HUES48 (cell line): ENCODE measurements around the gene NFATC3.

Experiments used
- H3K27ac ChIP-seq: one replicate; pipeline ENCODE4 v1.7.0; 2013; ENCODE audit warnings: low read depth, low read length, inconsistent platforms
- H3K27me3 ChIP-seq: 2 replicates; pipeline ENCODE4 v1.6.1; 2013; ENCODE audit warnings: mild to moderate bottlenecking, low read length; ENCODE audit not compliant: control insufficient read depth, insufficient read depth
- H3K36me3 ChIP-seq: 2 replicates; pipeline ENCODE4 v1.6.1; 2013; ENCODE audit warnings: low read length; ENCODE audit not compliant: control insufficient read depth, insufficient read depth
- H3K4me1 ChIP-seq: 2 replicates; pipeline ENCODE4 v1.6.1; 2013; ENCODE audit warnings: mild to moderate bottlenecking, low read length; ENCODE audit not compliant: control insufficient read depth, insufficient read depth
- H3K4me3 ChIP-seq: 2 replicates; pipeline ENCODE4 v1.5.1; 2013; ENCODE audit warnings: mild to moderate bottlenecking, low read depth, low read length
- H3K9ac ChIP-seq: 2 replicates; pipeline ENCODE4 v1.6.1; 2013; ENCODE audit warnings: mild to moderate bottlenecking, low read depth, low read length, moderate library complexity
- H3K9me3 ChIP-seq: 2 replicates; pipeline ENCODE4 v1.6.1; 2013; ENCODE audit warnings: low read length; ENCODE audit not compliant: control insufficient read depth, insufficient read depth

The NFATC3 gene

GRCh38 chr16:68190081-68190480 lies 104.9 kb downstream of the NFATC3 start:
- Histone ChIP-seq H3K27me3 (no peaks in the 10 kb centered on the region), H3K9me3 (no peaks in the 10 kb centered on the region), H3K9ac (no peak overlapping the region), H3K4me3 (no peak overlapping the region), H3K27ac (no peak overlapping the region), H3K36me3 (peaks cover 44% of the 10 kb centered on the region), H3K4me1 (no peaks in the 10 kb centered on the region)

- no peaks in the 10 kb centered on the region for H3K27me3 ChIP-seq
- no peak overlapping the region for H3K9ac ChIP-seq
- no peaks in the 10 kb centered on the region for H3K9me3 ChIP-seq
- H3K27ac ChIP-seq: no peak overlapping the region
- no peak overlapping the region for H3K4me3 ChIP-seq
- H3K36me3 ChIP-seq: peaks cover 41% of the 10 kb centered on the region
- H3K4me1 ChIP-seq: no peaks in the 10 kb centered on the region
These were observed 105.8 kb downstream of the NFATC3 start for GRCh38 chr16:68190736-68191510.

GRCh38 chr16:68194251-68194650 lies 109.1 kb downstream of the NFATC3 start:
- no peaks in the 10 kb centered on the region for H3K4me1 ChIP-seq
- no peaks in the 10 kb centered on the region for H3K9me3 ChIP-seq
- H3K27me3 ChIP-seq: no peaks in the 10 kb centered on the region
- H3K36me3 ChIP-seq: peaks cover 30% of the 10 kb centered on the region
- H3K4me3 ChIP-seq: no peak overlapping the region
- H3K9ac ChIP-seq: no peak overlapping the region
- H3K27ac ChIP-seq: no peak overlapping the region

GRCh38 chr16:68197250-68197649 lies 112.1 kb downstream of the NFATC3 start:
- H3K27ac ChIP-seq: no peak overlapping the region
- no peak overlapping the region for H3K9ac ChIP-seq

GRCh38 chr16:68200088-68200783 lies 115.1 kb downstream of the NFATC3 start:
- no peaks in the 10 kb centered on the region for H3K27me3 ChIP-seq
- H3K36me3 ChIP-seq: no peaks in the 10 kb centered on the region
- no peaks in the 10 kb centered on the region for H3K9me3 ChIP-seq
- no peaks in the 10 kb centered on the region for H3K4me1 ChIP-seq
- H3K27ac ChIP-seq: no peak overlapping the region
- H3K9ac ChIP-seq: no peak overlapping the region
- no peak overlapping the region for H3K4me3 ChIP-seq

More at GRCh38 chr16:68197250-68197649, 112.1 kb downstream of the NFATC3 start:
- H3K9me3 ChIP-seq: no peaks in the 10 kb centered on the region
- peaks cover 7% of the 10 kb centered on the region; the same call in 1 of the 2 replicates for H3K36me3 ChIP-seq
- H3K4me1 ChIP-seq: no peaks in the 10 kb centered on the region
- H3K27me3 ChIP-seq: no peaks in the 10 kb centered on the region
- H3K4me3 ChIP-seq: no peak overlapping the region

- Histone ChIP-seq H3K9ac (no peak overlapping the region), H3K4me1 (no peaks in the 10 kb centered on the region), H3K27me3 (no peaks in the 10 kb centered on the region), H3K9me3 (no peaks in the 10 kb centered on the region), H3K27ac (no peak overlapping the region), H3K4me3 (no peak overlapping the region), H3K36me3 (no peaks in the 10 kb centered on the region)
These were observed 116.9 kb downstream of the NFATC3 start for GRCh38 chr16:68202091-68202519.

- Histone ChIP-seq H3K9ac (no peak overlapping the region), H3K4me1 (no peaks in the 10 kb centered on the region), H3K9me3 (no peaks in the 10 kb centered on the region), H3K27me3 (no peaks in the 10 kb centered on the region), H3K27ac (no peak overlapping the region), H3K4me3 (no peak overlapping the region), H3K36me3 (no peaks in the 10 kb centered on the region)
These were observed 121.1 kb downstream of the NFATC3 start for GRCh38 chr16:68206245-68206644.

GRCh38 chr16:68214726-68215125 lies 129.6 kb downstream of the NFATC3 start:
- no peaks in the 10 kb centered on the region for H3K27me3 ChIP-seq
- no peak overlapping the region for H3K9ac ChIP-seq
- H3K36me3 ChIP-seq: no peaks in the 10 kb centered on the region
- H3K9me3 ChIP-seq: no peaks in the 10 kb centered on the region
- no peaks in the 10 kb centered on the region for H3K4me1 ChIP-seq
- no peak overlapping the region for H3K27ac ChIP-seq
- H3K4me3 ChIP-seq: no peak overlapping the region

GRCh38 chr16:68215302-68215701 lies 130.1 kb downstream of the NFATC3 start:
- H3K9ac ChIP-seq: no peak overlapping the region
- H3K27ac ChIP-seq: no peak overlapping the region
- H3K36me3 ChIP-seq: no peaks in the 10 kb centered on the region
- H3K4me3 ChIP-seq: no peak overlapping the region
- H3K4me1 ChIP-seq: no peaks in the 10 kb centered on the region
- no peaks in the 10 kb centered on the region for H3K9me3 ChIP-seq
- H3K27me3 ChIP-seq: no peaks in the 10 kb centered on the region

GRCh38 chr16:68216240-68216639 lies 131.1 kb downstream of the NFATC3 start:
- Histone ChIP-seq H3K27me3 (no peaks in the 10 kb centered on the region), H3K9ac (no peak overlapping the region), H3K27ac (no peak overlapping the region), H3K4me3 (no peak overlapping the region), H3K9me3 (no peaks in the 10 kb centered on the region), H3K4me1 (peaks cover 5% of the 10 kb centered on the region), H3K36me3 (no peaks in the 10 kb centered on the region)

- no peak overlapping the region for H3K27ac ChIP-seq
- no peaks in the 10 kb centered on the region for H3K9me3 ChIP-seq
These were observed 132.3 kb downstream of the NFATC3 start for GRCh38 chr16:68217506-68217905.

More at GRCh38 chr16:68217506-68217905, 132.3 kb downstream of the NFATC3 start:
- H3K4me1 ChIP-seq: peaks cover 5% of the 10 kb centered on the region
- H3K36me3 ChIP-seq: no peaks in the 10 kb centered on the region
- H3K9ac ChIP-seq: no peak overlapping the region
- no peaks in the 10 kb centered on the region for H3K27me3 ChIP-seq
- no peak overlapping the region for H3K4me3 ChIP-seq
